Tibial nerve (tissue), 4 donors: ENCODE measurements around the gene GUCD1.

Experiments
- EP300 ChIP-seq, 2 donors: sonication (generic); formaldehyde crosslinking; IDR thresholded peaks; one replicate each; pipeline ENCODE4 v1.6.1; 2017; ENCODE audit warnings: antibody characterized with exemption in 2 of 2, mild to moderate bottlenecking in 1 of 2
- TF ChIP-seq, protein P1 (sequence below), 5 experiments: fragments of 200-600 bp in 3 of 5; fragments of 450-650 bp in 2 of 5; sonication (generic) in 3 of 5; IDR thresholded peaks; one replicate each; pipeline ENCODE4 v1.5.1; 2016 to 2019; ENCODE audit warnings: antibody characterized with exemption in 5 of 5, mild to moderate bottlenecking in 3 of 5, moderate library complexity in 2 of 5

DNA sequence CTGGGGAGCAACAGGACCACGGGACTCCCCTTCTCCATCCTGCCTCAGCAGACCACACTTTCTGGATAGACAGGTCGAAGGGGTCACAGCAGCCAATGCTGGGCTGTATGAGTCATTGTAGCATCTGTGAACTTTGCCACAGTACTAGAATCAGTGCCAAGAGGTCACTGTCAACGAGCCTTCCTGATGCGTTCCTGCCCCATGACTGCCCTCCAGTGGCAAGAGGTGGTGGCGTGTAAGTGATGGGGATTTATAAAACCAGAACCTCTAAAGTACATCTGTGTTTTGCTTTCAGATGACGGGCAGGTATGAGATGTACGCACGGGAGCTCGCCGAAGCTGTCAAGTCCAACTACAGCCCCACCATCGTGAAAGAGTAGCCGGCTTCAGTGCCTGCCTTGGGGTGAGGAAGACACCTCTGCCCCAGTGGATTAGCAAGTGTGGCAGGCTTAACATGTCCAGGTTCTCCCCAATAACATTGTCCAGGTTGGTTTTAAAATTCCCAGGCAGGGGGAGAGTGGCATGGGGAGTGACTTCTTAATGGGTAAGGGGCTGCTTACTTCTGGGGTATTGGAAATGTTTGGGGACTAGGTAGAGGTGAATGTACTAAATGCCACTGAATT lies 29.4 kb downstream of the GUCD1 start:
- TF ChIP-seq, protein P1, sequence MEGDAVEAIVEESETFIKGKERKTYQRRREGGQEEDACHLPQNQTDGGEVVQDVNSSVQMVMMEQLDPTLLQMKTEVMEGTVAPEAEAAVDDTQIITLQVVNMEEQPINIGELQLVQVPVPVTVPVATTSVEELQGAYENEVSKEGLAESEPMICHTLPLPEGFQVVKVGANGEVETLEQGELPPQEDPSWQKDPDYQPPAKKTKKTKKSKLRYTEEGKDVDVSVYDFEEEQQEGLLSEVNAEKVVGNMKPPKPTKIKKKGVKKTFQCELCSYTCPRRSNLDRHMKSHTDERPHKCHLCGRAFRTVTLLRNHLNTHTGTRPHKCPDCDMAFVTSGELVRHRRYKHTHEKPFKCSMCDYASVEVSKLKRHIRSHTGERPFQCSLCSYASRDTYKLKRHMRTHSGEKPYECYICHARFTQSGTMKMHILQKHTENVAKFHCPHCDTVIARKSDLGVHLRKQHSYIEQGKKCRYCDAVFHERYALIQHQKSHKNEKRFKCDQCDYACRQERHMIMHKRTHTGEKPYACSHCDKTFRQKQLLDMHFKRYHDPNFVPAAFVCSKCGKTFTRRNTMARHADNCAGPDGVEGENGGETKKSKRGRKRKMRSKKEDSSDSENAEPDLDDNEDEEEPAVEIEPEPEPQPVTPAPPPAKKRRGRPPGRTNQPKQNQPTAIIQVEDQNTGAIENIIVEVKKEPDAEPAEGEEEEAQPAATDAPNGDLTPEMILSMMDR (IDR thresholded peaks at IDR 0.05): peak; percentile 76 to 89 (median 86)
- peak in 1 of 2 donors; percentile 50 for TF ChIP-seq EP300 (IDR thresholded peaks at IDR 0.05)
